OCI-LY1 (cell line): Measurements from ENCODE around the gene ELOVL2.

Source experiments
- H2AFZ ChIP-seq: fragments of 200-600 bp; sonication (generic), shearing (Covaris generic); 2 replicates; pipeline ENCODE4 v1.6.0; 2014; ENCODE audit warnings: antibody characterized with exemption, mild to moderate bottlenecking, low read length
- H3F3A ChIP-seq: fragments of 200-600 bp; sonication (generic), shearing (Covaris generic); 2 replicates; pipeline ENCODE4 v1.6.0; 2014; ENCODE audit warnings: mild to moderate bottlenecking, antibody characterized with exemption, low read length, moderate library complexity; ENCODE audit not compliant: insufficient read depth
- H3K27ac ChIP-seq: fragments of 200-600 bp; sonication (generic); 2 replicates; pipeline ENCODE4 v1.5.1; 2014; ENCODE audit warnings: low read length, mixed run types, mild to moderate bottlenecking, low read depth; ENCODE audit not compliant: poor library complexity, severe bottlenecking
- H3K27me3 ChIP-seq: fragments of 200-600 bp; sonication (generic); 2 replicates; pipeline ENCODE4 v1.6.0; 2014; ENCODE audit warnings: antibody characterized with exemption, mild to moderate bottlenecking, low read length, moderate library complexity; ENCODE audit not compliant: insufficient read depth
- H3K36me3 ChIP-seq: fragments of 200-600 bp; sonication (generic); 2 replicates; pipeline ENCODE4 v1.6.1; 2014; ENCODE audit warnings: mild to moderate bottlenecking, antibody characterized with exemption, low read length, moderate library complexity, mixed read lengths; ENCODE audit not compliant: insufficient read depth
- H3K4me1 ChIP-seq: fragments of 200-600 bp; sonication (generic); 2 replicates; pipeline ENCODE4 v1.5.1; 2014; ENCODE audit warnings: mild to moderate bottlenecking, low read length, moderate library complexity; ENCODE audit not compliant: insufficient read depth, severe bottlenecking
- H3K4me2 ChIP-seq: fragments of 200-600 bp; sonication (generic), shearing (Covaris generic); 2 replicates; pipeline ENCODE4 v1.6.1; 2014; ENCODE audit warnings: low read length
- H3K4me3 ChIP-seq: fragments of 200-600 bp; sonication (generic); 2 replicates; pipeline ENCODE4 v1.5.1; 2014; ENCODE audit warnings: low read length, low read depth, mild to moderate bottlenecking, mixed read lengths; ENCODE audit not compliant: poor library complexity, severe bottlenecking
- H3K79me2 ChIP-seq: fragments of 200-600 bp; shearing (Covaris generic); 2 replicates; pipeline ENCODE4 v1.6.1; 2016; ENCODE audit warnings: mixed run types, low read length, mixed read lengths; ENCODE audit not compliant: insufficient read depth
- H3K9ac ChIP-seq: fragments of 200-600 bp; sonication (generic), shearing (Covaris generic); 2 replicates; pipeline ENCODE4 v1.6.1; 2014; ENCODE audit warnings: mild to moderate bottlenecking, low read length, mixed read lengths
- H3K9me2 ChIP-seq: fragments of 200-600 bp; sonication (generic), shearing (Covaris generic); 2 replicates; pipeline ENCODE4 v1.6.1; 2014; ENCODE audit warnings: low read depth, mild to moderate bottlenecking, low read length, mixed read lengths
- H3K9me3 ChIP-seq: fragments of 200-600 bp; shearing (Covaris generic); 2 replicates; pipeline ENCODE4 v1.6.1; 2014; ENCODE audit warnings: low read length, mixed read lengths
- H4K20me1 ChIP-seq: fragments of 200-600 bp; sonication (generic), shearing (Covaris generic); 2 replicates; pipeline ENCODE4 v1.6.0; 2016; ENCODE audit warnings: mild to moderate bottlenecking, low read length; ENCODE audit not compliant: insufficient read depth
- CTCF ChIP-seq: fragments of 200-600 bp; sonication (generic), shearing (Covaris generic); IDR thresholded peaks from 2 replicates; pipeline ENCODE4 v1.5.1; 2017; ENCODE audit warnings: mild to moderate bottlenecking, antibody characterized with exemption, low read length, moderate library complexity, mixed read lengths
- EZH2 ChIP-seq: fragments of 200-600 bp; sonication (generic), shearing (Covaris generic); IDR thresholded peaks from 2 replicates; pipeline ENCODE4 v1.8.0; 2017; ENCODE audit warnings: borderline replicate concordance, mixed run types, mild to moderate bottlenecking, antibody characterized with exemption, low read length, moderate library complexity, mixed read lengths

Gene ELOVL2

GRCh38 chr6:11033825-11034224, 10.3 kb downstream of the ELOVL2 start:
- H3K4me2 ChIP-seq, result no peak overlapping the region
- TF ChIP-seq EZH2 (no peak), CTCF (no peak)
- no peaks in the 10 kb centered on the region for H3F3A ChIP-seq
- H3K4me3 ChIP-seq, result no peak overlapping the region
- H3K27ac ChIP-seq, result no peak overlapping the region
- no peak overlapping the region for H2AFZ ChIP-seq
- H3K9ac ChIP-seq, result no peak overlapping the region
- H3K27me3 ChIP-seq, result no peaks in the 10 kb centered on the region
- no peaks in the 10 kb centered on the region for H3K9me2 ChIP-seq
- H3K79me2 ChIP-seq, result no peaks in the 10 kb centered on the region
- H3K4me1 ChIP-seq, result no peaks in the 10 kb centered on the region
- no peaks in the 10 kb centered on the region for H3K36me3 ChIP-seq
- H3K9me3 ChIP-seq, result no peaks in the 10 kb centered on the region
- H4K20me1 ChIP-seq, result no peaks in the 10 kb centered on the region

GRCh38 chr6:11030904-11031303, 13.2 kb downstream of the ELOVL2 start:
- Histone ChIP-seq H3K36me3 (no peaks in the 10 kb centered on the region), H3K9me2 (no peaks in the 10 kb centered on the region)
- TF ChIP-seq EZH2, result no peak
- TF ChIP-seq CTCF, result no peak

GRCh38 chr6:11028959-11029358, 15.1 kb downstream of the ELOVL2 start:
- Histone ChIP-seq H3F3A (no peaks in the 10 kb centered on the region), H3K4me1 (peaks cover 14% of the 10 kb centered on the region), H4K20me1 (no peaks in the 10 kb centered on the region), H3K79me2 (no peaks in the 10 kb centered on the region), H3K9me3 (no peaks in the 10 kb centered on the region), H3K9me2 (no peaks in the 10 kb centered on the region), H3K4me3 (no peak overlapping the region), H3K36me3 (no peaks in the 10 kb centered on the region), H3K27ac (no peak overlapping the region), H3K9ac (no peak overlapping the region), H3K4me2 (no peak overlapping the region), H3K27me3 (no peaks in the 10 kb centered on the region), H2AFZ (no peak overlapping the region)
- TF ChIP-seq EZH2 (no peak), CTCF (no peak)

More at GRCh38 chr6:11030904-11031303, 13.2 kb downstream of the ELOVL2 start:
- Histone ChIP-seq H3K4me2 (no peak overlapping the region), H3K79me2 (no peaks in the 10 kb centered on the region), H3K4me1 (peaks cover 8% of the 10 kb centered on the region), H3K27me3 (no peaks in the 10 kb centered on the region), H3K9me3 (no peaks in the 10 kb centered on the region), H3F3A (no peaks in the 10 kb centered on the region), H2AFZ (no peak overlapping the region), H3K9ac (no peak overlapping the region), H3K4me3 (no peak overlapping the region), H3K27ac (no peak overlapping the region), H4K20me1 (no peaks in the 10 kb centered on the region)
